Measurements from ENCODE around the gene C3orf20. TPM values are rescaled to one million over a fixed set of nuclear protein-coding genes. Genes with fewer than 3 reads are reported as not detected.

The C3orf20 gene
- total RNA-seq, 1 donor from 2014 or later: 0.24 TPM

- no peak for ATAC-seq
These were observed 144.7 kb downstream of the C3orf20 start for GRCh38 chr3:14819671-14820070.

GRCh38 chr3:14820156-14820555 lies 145.2 kb downstream of the C3orf20 start:
- ATAC-seq: no peak

GRCh38 chr3:14821151-14821550 lies 146.2 kb downstream of the C3orf20 start:
- no peak for ATAC-seq

- ATAC-seq: no peak
These were observed 147.2 kb downstream of the C3orf20 start for GRCh38 chr3:14822134-14822533.

Other genes starting within 250 kb of the C3orf20 start
- 2.0 TPM for gene GRIP2, start 134.8 kb upstream of the C3orf20 start, total RNA-seq
- gene CCDC174, start 23.4 kb upstream of the C3orf20 start, total RNA-seq: 9.9 TPM
- gene FGD5, start 143.8 kb downstream of the C3orf20 start, total RNA-seq: 2.5 TPM

Measured in esophagus mucosa (tissue), 1 donor.